GM21737 (cell line): Measurements from ENCODE around the gene TSPAN14.
A peak's percentile ranks its signal among the peaks of the same experiment; 100 is the strongest.
"Not testable (repeated sequence)": the region's sequence is repeated elsewhere in the genome, so short reads cannot be mapped to it uniquely, and the experiment has no call there.

ENCODE experiments used
- ATAC-seq: cut with Tn5 transposase; IDR thresholded peaks from one replicate; pipeline ENCODE4 v1.9.1; 2021; ENCODE audit warnings: mild to moderate bottlenecking, moderate library complexity; ENCODE audit not compliant: unreplicated experiment

TSPAN14 gene

GRCh38 chr10:80453842-80454512 is at the start of gene TSPAN14:
TSPAN14 (plus strand) TSS chr10:80454310; CDS start chr10:80489234, 34,924 bp downstream.
- ATAC-seq = peak; percentile 74

GRCh38 chr10:80405035-80405434 is 49.1 kb upstream of the TSPAN14 start:
- ATAC-seq = no peak

- no peak for ATAC-seq
These were observed 48.5 kb upstream of the TSPAN14 start for GRCh38 chr10:80405626-80406025.

GRCh38 chr10:80406204-80406603 is 47.9 kb upstream of the TSPAN14 start:
- ATAC-seq = no peak

- peak; percentile 24 for ATAC-seq
These were observed 46.3 kb upstream of the TSPAN14 start for GRCh38 chr10:80407812-80408241.

- peak; percentile 96 for ATAC-seq
These were observed 45.6 kb upstream of the TSPAN14 start, which contains the start of gene PRXL2A for GRCh38 chr10:80408242-80409101. PRXL2A (plus strand) TSS chr10:80408551; CDS start chr10:80420468, 11,917 bp downstream.

- ATAC-seq = no peak
These were observed 45.0 kb upstream of the TSPAN14 start for GRCh38 chr10:80409121-80409520.

- no peak for ATAC-seq
These were observed 44.0 kb upstream of the TSPAN14 start for GRCh38 chr10:80410122-80410521.

- ATAC-seq = no peak
These were observed 43.4 kb upstream of the TSPAN14 start for GRCh38 chr10:80410578-80411145.

- ATAC-seq = no peak
These were observed 42.8 kb upstream of the TSPAN14 start for GRCh38 chr10:80411267-80411668.

- no peak for ATAC-seq
These were observed 42.4 kb upstream of the TSPAN14 start for GRCh38 chr10:80411681-80412220.

GRCh38 chr10:80412486-80412885 is 41.6 kb upstream of the TSPAN14 start:
- no peak for ATAC-seq

GRCh38 chr10:80413271-80413996 is 40.7 kb upstream of the TSPAN14 start:
- ATAC-seq = no peak

- ATAC-seq = no peak
These were observed 39.8 kb upstream of the TSPAN14 start for GRCh38 chr10:80414142-80414895.

- ATAC-seq = no peak
These were observed 38.2 kb upstream of the TSPAN14 start for GRCh38 chr10:80415734-80416478.

- no peak for ATAC-seq
These were observed 37.5 kb upstream of the TSPAN14 start for GRCh38 chr10:80416479-80417098.

- ATAC-seq = not testable (repeated sequence)
These were observed 36.9 kb upstream of the TSPAN14 start for GRCh38 chr10:80417256-80417655.

GRCh38 chr10:80421050-80421706 is 32.9 kb upstream of the TSPAN14 start:
- ATAC-seq = no peak
